Gastrocnemius medialis (tissue), 4 donors: ENCODE measurements around the gene ASIC3. TPM values are rescaled to one million over a fixed set of nuclear protein-coding genes. Genes with fewer than 3 reads are reported as not detected.
A peak's percentile ranks its signal among the peaks of the same experiment; 100 is the strongest.

ENCODE experiments used
- ATAC-seq, 2 donors: fragments of 150-250 bp; one replicate each; pipeline ENCODE4 v1.9.1; 2016
- DNase-seq, 2 donors: peaks; one replicate each; pipeline ENCODE4 v3.0.0-alpha.2; 2019
- H3K27ac ChIP-seq, 4 donors: fragments of 200-600 bp; sonication (generic); 1 replicate in 1 of 4; 2 replicates in 3 of 4; pipeline ENCODE4 v1.5.1; 2016 to 2018; ENCODE audit warnings: mild to moderate bottlenecking in 2 of 4, moderate library complexity in 1 of 4
- H3K27me3 ChIP-seq, 3 donors: fragments of 200-600 bp; sonication (generic) in 2 of 3; 1 replicate in 1 of 3; 2 replicates in 2 of 3; pipeline versions ENCODE4 v1.5.1 to v1.6.0; 2016 to 2019; ENCODE audit warnings: mild to moderate bottlenecking in 1 of 3, moderate library complexity in 1 of 3
- H3K36me3 ChIP-seq, 2 donors: fragments of 200-600 bp; sonication (generic) in 1 of 2; one replicate each; pipeline ENCODE4 v1.5.1; 2017 to 2018
- H3K4me1 ChIP-seq, 2 donors: fragments of 200-600 bp; sonication (generic) in 1 of 2; one replicate each; pipeline ENCODE4 v1.5.1; 2016 to 2017; ENCODE audit warnings: mild to moderate bottlenecking in 2 of 2
- H3K4me3 ChIP-seq, 4 donors: fragments of 200-600 bp; sonication (generic) in 3 of 4; 1 replicate in 1 of 4; 2 replicates in 3 of 4; pipeline ENCODE4 v1.5.1; 2016 to 2019; ENCODE audit warnings: mild to moderate bottlenecking in 2 of 4
- H3K9me3 ChIP-seq, 3 donors: fragments of 200-600 bp; sonication (generic) in 2 of 3; 1 replicate in 1 of 3; 2 replicates in 2 of 3; pipeline ENCODE4 v1.5.1; 2016 to 2019
- CTCF ChIP-seq, 5 experiments: fragments of 450-650 bp in 3 of 5; fragments of 200-600 bp in 2 of 5; sonication (generic) in 2 of 5; IDR thresholded peaks in 4 of 5; conservative IDR thresholded peaks in 1 of 5; 1 replicate in 4 of 5; 2 replicates in 1 of 5; pipeline ENCODE4 v1.5.1; 2016 to 2019; ENCODE audit warnings: antibody characterized with exemption in 5 of 5, mild to moderate bottlenecking in 3 of 5, moderate library complexity in 3 of 5
- POLR2A ChIP-seq, 2 donors: fragments of 450-650 bp; IDR thresholded peaks; one replicate each; pipeline ENCODE4 v1.6.1; 2017; ENCODE audit warnings: antibody characterized with exemption in 2 of 2, mild to moderate bottlenecking in 2 of 2, moderate library complexity in 2 of 2
- in situ Hi-C, 4 donors: fragments of 200-750 bp; cut with MboI; loops; one replicate each; pipeline versions ENCODE4 v1.15.0 to v1.8.0; 2017; ENCODE audit warnings: low sequenced_read_pairs in 4 of 4
- intact Hi-C: fragments of 100-400 bp; cut with DNase I; formaldehyde crosslinking; loops from one replicate; pipeline ENCODE4 v1.15.1; 2023; ENCODE audit warnings: low total_unique reads
- total RNA-seq, 4 donors: library from RNA; depleted of rRNA; stranded (reverse); fragments of >200 nt; gene quantifications; one replicate each; pipeline versions ENCODE4 v1.1.0 to v1.2.3, GENCODE V29; 2016

Gene ASIC3
- total RNA-seq, 4 donors from 2014 or later, result 0.72 to 11.0 (median 2.5) TPM

DNA sequence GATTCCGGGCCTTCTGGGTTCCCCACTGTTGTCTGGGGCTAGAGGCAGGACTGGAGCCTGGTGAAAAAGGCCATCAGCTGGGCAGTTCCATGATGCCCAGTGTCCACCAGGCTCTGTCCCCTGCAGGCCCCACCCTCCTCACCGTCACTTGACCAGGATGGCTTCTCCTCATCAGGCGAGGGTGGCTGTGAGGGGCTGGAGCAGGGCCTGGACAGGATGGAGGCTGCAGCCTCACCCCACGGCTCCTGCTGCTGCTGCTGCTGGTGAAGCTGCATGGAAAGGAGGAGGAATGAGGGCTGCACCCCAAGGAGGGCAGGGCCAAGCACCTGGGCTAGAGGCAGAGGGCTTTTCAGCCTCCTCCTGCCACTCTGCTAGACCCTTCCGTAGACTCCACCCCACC is 32.4 kb upstream of the ASIC3 start:
- DNase-seq (no peak), ATAC-seq (no peak)
- H3K9me3 ChIP-seq, result no peaks in the 10 kb centered on the region
- intact Hi-C loops, result no loop called here
- no peak overlapping the region for H3K4me3 ChIP-seq
- H3K36me3 ChIP-seq, result no peaks in the 10 kb centered on the region
- in situ Hi-C loops, result no loop called here
- TF ChIP-seq POLR2A (IDR thresholded peaks at IDR 0.05) (no peak), CTCF (IDR thresholded peaks at IDR 0.05 in 4 of 5, conservative IDR thresholded peaks at IDR 0.05 in 1 of 5) (no peak)
- H3K27ac ChIP-seq, result no peak overlapping the region
- peaks cover 8 to 23% of the 10 kb centered on the region in 2 donors for H3K4me1 ChIP-seq
- H3K27me3 ChIP-seq, result peaks cover 34 to 69% (median 52%) of the 10 kb centered on the region in 3 donors

GRCh38 chr7:151016505-151016904 is 31.8 kb upstream of the ASIC3 start:
- Histone ChIP-seq H3K36me3 (no peaks in the 10 kb centered on the region), H3K4me1 (peaks cover 8 to 23% of the 10 kb centered on the region in 2 donors), H3K27me3 (peaks cover 34 to 69% (median 50%) of the 10 kb centered on the region in 3 donors), H3K4me3 (no peak overlapping the region), H3K9me3 (no peaks in the 10 kb centered on the region), H3K27ac (no peak overlapping the region)
- no peak for ATAC-seq
- no peak for DNase-seq
- in situ Hi-C loops, result no loop called here
- TF ChIP-seq POLR2A (IDR thresholded peaks at IDR 0.05) (no peak), CTCF (IDR thresholded peaks at IDR 0.05 in 4 of 5, conservative IDR thresholded peaks at IDR 0.05 in 1 of 5) (no peak)
- intact Hi-C loops, result no loop called here

- H3K4me3 ChIP-seq, result no peak overlapping the region
- H3K27ac ChIP-seq, result no peak overlapping the region
- no peak for ATAC-seq
- in situ Hi-C loops (no loop called here), intact Hi-C loops (no loop called here)
- peaks cover 34 to 69% (median 50%) of the 10 kb centered on the region in 3 donors for H3K27me3 ChIP-seq
- H3K4me1 ChIP-seq, result peaks cover 8 to 23% of the 10 kb centered on the region in 2 donors
- no peaks in the 10 kb centered on the region for H3K36me3 ChIP-seq
- H3K9me3 ChIP-seq, result no peaks in the 10 kb centered on the region
- DNase-seq, result no peak
- TF ChIP-seq POLR2A (IDR thresholded peaks at IDR 0.05) (no peak), CTCF (IDR thresholded peaks at IDR 0.05 in 4 of 5, conservative IDR thresholded peaks at IDR 0.05 in 1 of 5) (no peak)
Observed at GRCh38 chr7:151016942-151017341, 31.4 kb upstream of the ASIC3 start.

DNA sequence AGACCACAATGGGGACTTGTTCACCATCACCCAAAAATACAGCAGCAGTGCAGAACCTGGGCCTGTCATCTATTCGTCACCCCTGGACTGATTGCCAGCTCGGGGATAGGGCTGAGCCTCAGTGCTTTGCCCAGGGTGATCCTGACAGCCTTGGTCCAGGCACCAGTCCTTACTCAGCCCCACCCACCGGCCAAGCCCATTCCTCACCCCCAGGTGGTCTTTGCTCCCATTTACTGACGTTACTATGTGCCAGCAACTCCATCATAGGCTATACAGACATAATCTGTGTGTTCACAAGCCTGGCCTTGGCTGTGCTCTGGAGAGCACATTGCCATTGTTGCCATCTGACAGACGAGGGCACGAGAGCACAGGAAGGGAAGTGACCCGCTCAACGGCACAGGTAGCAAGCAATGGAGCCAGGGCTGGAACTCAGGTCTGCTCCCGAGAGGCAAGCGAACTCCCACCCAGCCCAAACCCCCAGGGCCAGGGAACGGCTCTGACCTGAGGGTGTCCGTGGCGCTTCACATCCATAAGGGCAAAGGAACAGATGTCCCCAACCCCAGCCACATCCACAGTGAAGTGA is 30.9 kb upstream of the ASIC3 start:
- no peak for TF ChIP-seq CTCF (IDR thresholded peaks at IDR 0.05 in 4 of 5, conservative IDR thresholded peaks at IDR 0.05 in 1 of 5)
- no peak for TF ChIP-seq POLR2A (IDR thresholded peaks at IDR 0.05)
- H3K36me3 ChIP-seq, result no peaks in the 10 kb centered on the region
- no peaks in the 10 kb centered on the region for H3K9me3 ChIP-seq
- peaks cover 29 to 68% (median 50%) of the 10 kb centered on the region in 3 donors for H3K27me3 ChIP-seq
- H3K4me1 ChIP-seq, result peaks cover 8 to 23% of the 10 kb centered on the region in 2 donors
- no peak overlapping the region for H3K27ac ChIP-seq
- ATAC-seq (no peak), DNase-seq (no peak)
- intact Hi-C loops, result no loop called here
- in situ Hi-C loops, result no loop called here
- H3K4me3 ChIP-seq, result peak overlapping the region in 1 of 4 donors; percentile 38
